ENCODE measurements around the gene GASK1A. TPM values are rescaled to one million over a fixed set of nuclear protein-coding genes. Genes with fewer than 3 reads are reported as not detected.

The GASK1A gene
- total RNA-seq, 1 experiment from 2014 or later, result not detected

DNA sequence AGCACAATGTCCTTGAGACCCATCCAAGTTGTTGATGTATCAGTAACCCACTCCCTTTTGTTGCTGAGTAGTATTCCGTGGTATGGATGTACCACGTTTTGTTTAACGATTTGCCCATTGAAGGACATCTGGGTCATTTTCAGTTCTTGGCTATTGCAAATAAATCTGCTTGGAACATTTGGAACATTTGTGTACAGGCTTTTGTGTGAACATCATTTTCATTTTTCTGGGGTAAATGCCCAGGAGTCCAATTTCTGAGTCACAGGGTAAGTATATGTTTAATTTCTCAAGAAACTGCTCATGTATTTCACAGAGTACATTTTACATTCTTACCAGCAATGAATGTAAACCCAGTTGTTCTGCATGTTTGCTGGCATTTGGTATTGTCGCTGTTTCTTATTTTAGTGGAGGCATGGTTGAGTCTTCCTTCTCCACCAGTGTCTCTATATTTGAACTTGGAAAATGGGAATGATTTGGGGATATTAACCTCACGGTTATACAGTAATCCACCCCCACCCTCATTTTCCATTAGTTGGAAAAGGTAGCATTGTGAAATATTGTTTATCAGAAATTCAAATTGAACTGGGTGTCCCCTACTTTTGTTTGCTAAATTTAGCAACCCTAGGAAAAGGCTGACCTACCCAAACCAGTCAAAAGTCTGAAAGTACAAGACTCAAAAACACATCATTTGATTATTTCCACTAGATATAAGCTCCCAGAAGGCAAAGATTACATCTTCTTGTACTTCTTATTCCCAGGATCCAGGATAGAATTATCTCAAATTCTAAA is 96.0 kb downstream of the GASK1A start:
- intact Hi-C loops (cut with micrococcal nuclease; ENCODE audit: unreplicated experiment), result no loop called here
- no peak overlapping the region for H3K4me3 ChIP-seq (ENCODE audit: low read depth in 2 of 2, low read length in 2 of 2)
- no peaks in the 10 kb centered on the region for H3K36me3 ChIP-seq (ENCODE audit: control insufficient read depth, insufficient read depth, low read length)
- H3K27me3 ChIP-seq (ENCODE audit: control insufficient read depth, insufficient read depth, low read length), result no peaks in the 10 kb centered on the region
- in situ Hi-C loops (cut with HindIII; ENCODE audit: low pct_unique_long_range_greater_than_20kb, low sequenced_read_pairs), result no loop called here
- POLR2A ChIA-PET, result no interaction called here
- no peaks in the 10 kb centered on the region for H3K9me3 ChIP-seq (ENCODE audit: control insufficient read depth, insufficient read depth, low read depth, low read length)
- ATAC-seq (no peak), DNase-seq (ENCODE audit: low read depth, low spot score) (no peak)
- CTCF ChIA-PET, result no interaction called here
- TF ChIP-seq POLR2AphosphoS5 (IDR thresholded peaks at IDR 0.05; ENCODE audit: low read depth, low read length) (no peak), SIN3A (IDR thresholded peaks at IDR 0.05; ENCODE audit: borderline replicate concordance, insufficient read depth, low read depth, low read length) (no peak), TCF7L2 (IDR thresholded peaks at IDR 0.05; ENCODE audit: low read depth, low read length) (no peak)
- TF ChIP-seq, protein P1, sequence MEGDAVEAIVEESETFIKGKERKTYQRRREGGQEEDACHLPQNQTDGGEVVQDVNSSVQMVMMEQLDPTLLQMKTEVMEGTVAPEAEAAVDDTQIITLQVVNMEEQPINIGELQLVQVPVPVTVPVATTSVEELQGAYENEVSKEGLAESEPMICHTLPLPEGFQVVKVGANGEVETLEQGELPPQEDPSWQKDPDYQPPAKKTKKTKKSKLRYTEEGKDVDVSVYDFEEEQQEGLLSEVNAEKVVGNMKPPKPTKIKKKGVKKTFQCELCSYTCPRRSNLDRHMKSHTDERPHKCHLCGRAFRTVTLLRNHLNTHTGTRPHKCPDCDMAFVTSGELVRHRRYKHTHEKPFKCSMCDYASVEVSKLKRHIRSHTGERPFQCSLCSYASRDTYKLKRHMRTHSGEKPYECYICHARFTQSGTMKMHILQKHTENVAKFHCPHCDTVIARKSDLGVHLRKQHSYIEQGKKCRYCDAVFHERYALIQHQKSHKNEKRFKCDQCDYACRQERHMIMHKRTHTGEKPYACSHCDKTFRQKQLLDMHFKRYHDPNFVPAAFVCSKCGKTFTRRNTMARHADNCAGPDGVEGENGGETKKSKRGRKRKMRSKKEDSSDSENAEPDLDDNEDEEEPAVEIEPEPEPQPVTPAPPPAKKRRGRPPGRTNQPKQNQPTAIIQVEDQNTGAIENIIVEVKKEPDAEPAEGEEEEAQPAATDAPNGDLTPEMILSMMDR (IDR thresholded peaks at IDR 0.05), result no peak
- TF ChIP-seq, protein P2, sequence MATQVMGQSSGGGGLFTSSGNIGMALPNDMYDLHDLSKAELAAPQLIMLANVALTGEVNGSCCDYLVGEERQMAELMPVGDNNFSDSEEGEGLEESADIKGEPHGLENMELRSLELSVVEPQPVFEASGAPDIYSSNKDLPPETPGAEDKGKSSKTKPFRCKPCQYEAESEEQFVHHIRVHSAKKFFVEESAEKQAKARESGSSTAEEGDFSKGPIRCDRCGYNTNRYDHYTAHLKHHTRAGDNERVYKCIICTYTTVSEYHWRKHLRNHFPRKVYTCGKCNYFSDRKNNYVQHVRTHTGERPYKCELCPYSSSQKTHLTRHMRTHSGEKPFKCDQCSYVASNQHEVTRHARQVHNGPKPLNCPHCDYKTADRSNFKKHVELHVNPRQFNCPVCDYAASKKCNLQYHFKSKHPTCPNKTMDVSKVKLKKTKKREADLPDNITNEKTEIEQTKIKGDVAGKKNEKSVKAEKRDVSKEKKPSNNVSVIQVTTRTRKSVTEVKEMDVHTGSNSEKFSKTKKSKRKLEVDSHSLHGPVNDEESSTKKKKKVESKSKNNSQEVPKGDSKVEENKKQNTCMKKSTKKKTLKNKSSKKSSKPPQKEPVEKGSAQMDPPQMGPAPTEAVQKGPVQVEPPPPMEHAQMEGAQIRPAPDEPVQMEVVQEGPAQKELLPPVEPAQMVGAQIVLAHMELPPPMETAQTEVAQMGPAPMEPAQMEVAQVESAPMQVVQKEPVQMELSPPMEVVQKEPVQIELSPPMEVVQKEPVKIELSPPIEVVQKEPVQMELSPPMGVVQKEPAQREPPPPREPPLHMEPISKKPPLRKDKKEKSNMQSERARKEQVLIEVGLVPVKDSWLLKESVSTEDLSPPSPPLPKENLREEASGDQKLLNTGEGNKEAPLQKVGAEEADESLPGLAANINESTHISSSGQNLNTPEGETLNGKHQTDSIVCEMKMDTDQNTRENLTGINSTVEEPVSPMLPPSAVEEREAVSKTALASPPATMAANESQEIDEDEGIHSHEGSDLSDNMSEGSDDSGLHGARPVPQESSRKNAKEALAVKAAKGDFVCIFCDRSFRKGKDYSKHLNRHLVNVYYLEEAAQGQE (IDR thresholded peaks at IDR 0.05; ENCODE audit: insufficient read depth in 1 of 2, low read depth in 2 of 2, low read length in 1 of 2), result no peak
- no peak overlapping the region for H3K27ac ChIP-seq (ENCODE audit: low read length)
- no peaks in the 10 kb centered on the region for H3K4me1 ChIP-seq (ENCODE audit: control insufficient read depth, insufficient read depth, low read length)
- BruUV-seq (replicated peaks), result no TSS peak

DNA sequence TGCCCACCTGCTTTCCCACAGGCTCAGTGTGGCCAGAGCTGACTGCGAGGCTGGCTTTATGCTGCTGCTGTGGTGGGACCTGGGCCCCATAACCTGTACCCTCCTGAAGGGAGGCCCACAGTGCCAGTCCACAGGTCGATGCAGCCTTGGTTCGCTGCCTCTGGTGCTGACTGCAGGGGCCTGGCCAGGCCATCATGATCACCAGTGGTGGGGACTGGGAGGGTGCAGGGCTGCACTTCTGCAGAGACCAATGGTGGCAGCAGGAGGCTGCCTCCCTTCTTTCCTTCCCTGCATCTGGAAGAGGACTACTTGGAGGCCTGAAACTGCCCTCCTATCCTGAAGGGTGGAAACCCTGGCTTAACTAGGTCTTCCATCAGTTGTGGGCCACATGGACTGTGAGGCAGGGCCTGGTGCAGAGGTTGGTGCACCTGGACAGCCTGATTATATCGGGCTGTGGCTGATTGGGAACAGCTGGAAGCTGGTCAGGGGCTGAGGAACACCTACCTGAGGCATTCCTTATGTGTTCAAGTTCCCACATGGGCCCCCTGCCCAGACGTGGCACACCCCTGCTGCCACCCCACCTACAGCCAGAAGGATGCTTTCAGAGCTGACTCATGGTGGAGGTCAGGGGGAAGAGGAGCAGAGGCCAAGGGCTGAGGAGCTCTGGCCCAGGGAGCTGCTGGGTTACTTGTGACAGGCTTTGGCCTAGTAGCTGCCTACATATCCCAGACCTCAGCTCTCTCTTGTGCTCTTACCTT is 97.0 kb downstream of the GASK1A start:
- Histone ChIP-seq H3K36me3 (ENCODE audit: control insufficient read depth, insufficient read depth, low read length) (no peaks in the 10 kb centered on the region), H3K27me3 (ENCODE audit: control insufficient read depth, insufficient read depth, low read length) (no peaks in the 10 kb centered on the region), H3K27ac (ENCODE audit: low read length) (no peak overlapping the region), H3K9me3 (ENCODE audit: control insufficient read depth, insufficient read depth, low read depth, low read length) (no peaks in the 10 kb centered on the region), H3K4me1 (ENCODE audit: control insufficient read depth, insufficient read depth, low read length) (no peaks in the 10 kb centered on the region), H3K4me3 (ENCODE audit: low read depth in 2 of 2, low read length in 2 of 2) (no peak overlapping the region)
- in situ Hi-C loops (cut with HindIII; ENCODE audit: low pct_unique_long_range_greater_than_20kb, low sequenced_read_pairs) (no loop called here), intact Hi-C loops (cut with micrococcal nuclease; ENCODE audit: unreplicated experiment) (no loop called here)
- ATAC-seq (no peak), DNase-seq (ENCODE audit: low read depth, low spot score) (no peak)
- ChIA-PET CTCF (no interaction called here), POLR2A (no interaction called here)
- TF ChIP-seq, protein P1 (IDR thresholded peaks at IDR 0.05), result no peak
- no peak for TF ChIP-seq TCF7L2 (IDR thresholded peaks at IDR 0.05; ENCODE audit: low read depth, low read length)
- TF ChIP-seq, protein P2 (IDR thresholded peaks at IDR 0.05; ENCODE audit: insufficient read depth in 1 of 2, low read depth in 2 of 2, low read length in 1 of 2), result no peak
- no peak for TF ChIP-seq POLR2AphosphoS5 (IDR thresholded peaks at IDR 0.05; ENCODE audit: low read depth, low read length)
- no peak for TF ChIP-seq SIN3A (IDR thresholded peaks at IDR 0.05; ENCODE audit: borderline replicate concordance, insufficient read depth, low read depth, low read length)
- BruUV-seq (replicated peaks), result no TSS peak
